Measurements from ENCODE around the gene CABP7.

CABP7 gene

GRCh38 chr22:29762263-29762662 is 42.5 kb downstream of the CABP7 start:
- no peak for TF ChIP-seq CTCF (IDR thresholded peaks at IDR 0.05)

GRCh38 chr22:29765905-29766631 is 46.3 kb downstream of the CABP7 start:
- no peak for TF ChIP-seq CTCF (IDR thresholded peaks at IDR 0.05)

- TF ChIP-seq CTCF (IDR thresholded peaks at IDR 0.05) = no peak
Measured at GRCh38 chr22:29766632-29767170, 46.9 kb downstream of the CABP7 start, which contains the start of gene ZMAT5. ZMAT5 (minus strand) TSS chr22:29767007; CDS start chr22:29748544, 18,463 bp downstream.

GRCh38 chr22:29767171-29768051 is 47.6 kb downstream of the CABP7 start, which contains the start of gene UQCR10:
UQCR10 (plus strand) TSS chr22:29767369; CDS start chr22:29767399, 30 bp downstream.
- TF ChIP-seq CTCF (IDR thresholded peaks at IDR 0.05) = no peak

- no peak for TF ChIP-seq CTCF (IDR thresholded peaks at IDR 0.05)
Measured at GRCh38 chr22:29768052-29768693, 48.4 kb downstream of the CABP7 start.

GRCh38 chr22:29769723-29770321 is 50.0 kb downstream of the CABP7 start:
- no peak for TF ChIP-seq CTCF (IDR thresholded peaks at IDR 0.05)

GRCh38 chr22:29772170-29772641 is 52.4 kb downstream of the CABP7 start:
- peak; percentile 48; the same call in 1 of the 2 replicates for TF ChIP-seq CTCF (IDR thresholded peaks at IDR 0.05)
